Loucy (cell line): ENCODE results near the gene SCD5.

Experiments used
- H2AFZ ChIP-seq: fragments of 200-600 bp; sonication (generic); 2 replicates; pipeline ENCODE4 v1.6.0; 2016; ENCODE audit warnings: antibody characterized with exemption, mild to moderate bottlenecking, low read length, moderate library complexity
- H3F3A ChIP-seq: fragments of 200-600 bp; 2 replicates; pipeline ENCODE4 v1.6.0; 2016; ENCODE audit warnings: antibody characterized with exemption, low read depth, mild to moderate bottlenecking
- H3K27me3 ChIP-seq: fragments of 200-600 bp; sonication (generic); 2 replicates; pipeline ENCODE4 v1.6.1; 2014; ENCODE audit warnings: low read length, mild to moderate bottlenecking; ENCODE audit not compliant: insufficient read depth, poor library complexity, severe bottlenecking
- H3K36me3 ChIP-seq: fragments of 200-600 bp; sonication (generic); 2 replicates; pipeline ENCODE4 v1.6.1; 2016; ENCODE audit warnings: low read length; ENCODE audit not compliant: insufficient read depth
- H3K4me1 ChIP-seq: fragments of 200-600 bp; sonication (generic); 2 replicates; pipeline ENCODE4 v1.5.1; 2014; ENCODE audit warnings: low read length, mild to moderate bottlenecking; ENCODE audit not compliant: insufficient read depth, poor library complexity, severe bottlenecking
- H3K4me2 ChIP-seq: fragments of 200-600 bp; sonication (generic); 2 replicates; pipeline ENCODE4 v1.6.0; 2014; ENCODE audit warnings: antibody characterized with exemption, low read length, low read depth, mild to moderate bottlenecking; ENCODE audit not compliant: poor library complexity, severe bottlenecking
- H3K4me3 ChIP-seq: fragments of 200-600 bp; sonication (generic); 2 replicates; pipeline ENCODE4 v1.5.1; 2014; ENCODE audit warnings: low read length, mild to moderate bottlenecking, mixed read lengths; ENCODE audit not compliant: poor library complexity, severe bottlenecking
- H3K79me2 ChIP-seq: fragments of 200-600 bp; sonication (generic); 2 replicates; pipeline ENCODE4 v1.6.1; 2014; ENCODE audit warnings: low read length; ENCODE audit not compliant: insufficient read depth
- H3K9ac ChIP-seq: fragments of 200-600 bp; sonication (generic); 2 replicates; pipeline ENCODE4 v1.6.0; 2014; ENCODE audit warnings: mild to moderate bottlenecking, low read depth, low read length, moderate library complexity; ENCODE audit not compliant: poor library complexity, severe bottlenecking
- H3K9me2 ChIP-seq: fragments of 200-600 bp; sonication (generic); replicated peaks from 2 replicates; pipeline ENCODE4 v1.6.1; 2016; ENCODE audit warnings: low read depth, low read length, mixed read lengths
- H3K9me3 ChIP-seq: fragments of 200-600 bp; sonication (generic); 2 replicates; pipeline ENCODE4 v1.6.1; 2014; ENCODE audit warnings: mild to moderate bottlenecking, antibody characterized with exemption, low read length, low read depth; ENCODE audit not compliant: insufficient read depth
- H4K20me1 ChIP-seq: fragments of 200-600 bp; sonication (generic); 2 replicates; pipeline ENCODE4 v1.6.0; 2014; ENCODE audit warnings: antibody characterized with exemption, low read length, mild to moderate bottlenecking; ENCODE audit not compliant: insufficient read depth, poor library complexity, severe bottlenecking
- CTCF ChIP-seq: fragments of 200-600 bp; sonication (generic); conservative IDR thresholded peaks from 2 replicates; pipeline ENCODE4 v1.5.1; 2014; ENCODE audit warnings: mild to moderate bottlenecking, antibody characterized with exemption, low read length
- EZH2phosphoT487 ChIP-seq: fragments of 200-600 bp; IDR thresholded peaks from 2 replicates; pipeline ENCODE4 v1.6.1; 2018; ENCODE audit warnings: antibody characterized with exemption, mild to moderate bottlenecking, moderate library complexity, borderline replicate concordance

Gene SCD5

GRCh38 chr4:82599336-82599735 lies 199.3 kb downstream of the SCD5 start:
- Histone ChIP-seq H3K9me3 (no peaks in the 10 kb centered on the region), H3K36me3 (no peaks in the 10 kb centered on the region)
- TF ChIP-seq CTCF (peak; percentile 53), EZH2phosphoT487 (no peak)

DNA sequence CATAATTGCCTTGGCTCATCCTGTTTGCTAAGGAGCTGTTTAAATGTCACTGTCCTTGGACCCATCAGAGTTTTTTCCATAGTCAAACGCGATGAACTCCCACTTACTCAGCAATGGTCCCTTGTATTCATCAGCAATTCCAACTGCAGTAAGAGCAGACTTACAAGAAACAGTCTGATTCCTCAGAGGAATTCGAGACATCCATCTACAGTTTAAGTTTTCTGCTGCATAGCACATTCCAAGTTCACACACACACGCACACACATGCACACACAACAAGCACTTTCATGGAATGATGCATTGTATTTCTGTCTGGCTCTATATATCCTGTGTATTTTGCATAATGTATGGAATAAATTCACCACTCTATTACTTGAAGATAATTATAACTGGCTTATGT lies 204.1 kb downstream of the SCD5 start:
- Histone ChIP-seq H4K20me1 (no peaks in the 10 kb centered on the region), H3F3A (no peaks in the 10 kb centered on the region), H3K9ac (no peak overlapping the region), H3K4me1 (no peaks in the 10 kb centered on the region), H3K4me3 (no peak overlapping the region), H3K36me3 (no peaks in the 10 kb centered on the region), H3K9me2 (no peaks in the 10 kb centered on the region), H3K4me2 (no peak overlapping the region), H3K79me2 (no peaks in the 10 kb centered on the region), H3K27me3 (no peaks in the 10 kb centered on the region), H3K9me3 (no peaks in the 10 kb centered on the region), H2AFZ (no peak overlapping the region)
- no peak for TF ChIP-seq CTCF
- no peak for TF ChIP-seq EZH2phosphoT487

More at GRCh38 chr4:82599336-82599735, 199.3 kb downstream of the SCD5 start:
- Histone ChIP-seq H3K4me3 (no peak overlapping the region), H3F3A (no peaks in the 10 kb centered on the region), H3K79me2 (no peaks in the 10 kb centered on the region), H3K9ac (no peak overlapping the region), H3K4me1 (no peaks in the 10 kb centered on the region), H2AFZ (no peak overlapping the region), H3K4me2 (no peak overlapping the region), H3K9me2 (no peaks in the 10 kb centered on the region), H3K27me3 (no peaks in the 10 kb centered on the region), H4K20me1 (no peaks in the 10 kb centered on the region)

- TF ChIP-seq EZH2phosphoT487 (no peak), CTCF (no peak)
Observed at GRCh38 chr4:82593411-82593810, 205.2 kb downstream of the SCD5 start.

More at GRCh38 chr4:82593411-82593810, 205.2 kb downstream of the SCD5 start:
- no peaks in the 10 kb centered on the region for H3K36me3 ChIP-seq
- no peaks in the 10 kb centered on the region for H3K27me3 ChIP-seq
- no peaks in the 10 kb centered on the region for H3K79me2 ChIP-seq
- H3F3A ChIP-seq, result no peaks in the 10 kb centered on the region
- H3K4me1 ChIP-seq, result no peaks in the 10 kb centered on the region
- H3K9ac ChIP-seq, result no peak overlapping the region
- no peaks in the 10 kb centered on the region for H3K9me3 ChIP-seq
- no peak overlapping the region for H3K4me3 ChIP-seq
- no peak overlapping the region for H3K4me2 ChIP-seq
- H2AFZ ChIP-seq, result no peak overlapping the region
- no peaks in the 10 kb centered on the region for H3K9me2 ChIP-seq
- H4K20me1 ChIP-seq, result no peaks in the 10 kb centered on the region
